HG02571 (cell line): Measurements from ENCODE around the gene PFAS.

Source experiments
- ATAC-seq: cut with Tn5 transposase; IDR thresholded peaks from one replicate; pipeline ENCODE4 v1.9.1; 2021; ENCODE audit warnings: mild to moderate bottlenecking, moderate library complexity; ENCODE audit not compliant: unreplicated experiment

PFAS gene

DNA sequence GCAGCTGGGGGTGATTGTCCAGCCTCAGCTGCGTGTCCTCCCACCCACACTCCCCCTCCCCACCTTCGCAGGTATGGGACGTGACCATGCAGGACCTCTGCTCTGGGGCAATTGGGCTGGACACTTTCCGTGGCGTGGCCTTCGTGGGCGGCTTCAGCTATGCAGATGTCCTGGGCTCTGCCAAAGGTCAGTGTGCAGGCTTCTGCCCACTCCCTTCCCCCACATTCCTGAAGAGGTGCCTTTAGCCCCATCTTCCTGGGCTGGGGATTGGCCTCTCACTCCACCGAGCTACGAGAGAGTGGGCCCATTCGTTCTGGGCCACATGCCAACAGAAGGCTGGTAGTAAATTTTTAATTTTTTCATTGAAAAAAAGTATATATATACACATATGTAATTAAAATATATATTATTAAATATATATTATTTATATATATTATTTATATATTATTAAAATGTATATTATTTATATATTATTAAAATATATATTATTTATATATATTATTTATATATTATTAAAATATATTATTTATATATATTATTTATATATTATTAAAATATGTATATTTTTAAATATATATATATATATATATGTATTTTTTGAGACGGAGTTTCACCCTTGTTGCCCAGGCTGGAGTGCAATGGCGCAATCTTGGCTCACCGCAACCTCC is 18.5 kb downstream of the PFAS start:
- ATAC-seq: no peak

DNA sequence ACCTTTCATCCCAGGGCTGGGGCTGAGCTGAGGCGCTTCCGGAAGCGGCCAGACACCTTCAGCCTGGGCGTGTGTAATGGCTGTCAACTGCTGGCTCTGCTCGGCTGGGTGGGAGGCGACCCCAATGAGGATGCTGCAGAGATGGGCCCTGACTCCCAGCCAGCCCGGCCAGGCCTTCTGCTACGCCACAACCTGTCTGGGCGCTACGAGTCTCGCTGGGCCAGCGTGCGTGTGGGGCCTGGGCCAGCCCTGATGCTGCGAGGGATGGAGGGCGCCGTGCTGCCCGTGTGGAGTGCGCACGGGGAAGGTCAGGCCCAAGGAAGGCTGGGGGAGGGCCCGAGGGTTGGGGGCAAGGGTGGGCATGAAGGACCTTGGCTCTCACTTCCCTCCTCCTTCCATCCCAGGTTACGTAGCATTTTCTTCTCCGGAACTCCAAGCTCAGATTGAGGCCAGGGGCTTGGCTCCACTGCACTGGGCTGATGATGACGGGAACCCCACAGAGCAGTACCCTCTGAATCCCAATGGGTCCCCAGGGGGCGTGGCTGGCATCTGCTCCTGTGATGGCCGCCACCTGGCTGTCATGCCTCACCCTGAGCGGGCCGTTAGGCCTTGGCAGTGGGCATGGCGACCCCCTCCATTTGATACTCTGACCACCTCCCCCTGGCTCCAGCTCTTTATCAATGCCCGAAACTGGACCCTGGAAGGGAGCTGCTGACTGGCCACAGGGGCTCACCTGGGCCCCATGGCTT is 19.6 kb downstream of the PFAS start:
- no peak for ATAC-seq

DNA sequence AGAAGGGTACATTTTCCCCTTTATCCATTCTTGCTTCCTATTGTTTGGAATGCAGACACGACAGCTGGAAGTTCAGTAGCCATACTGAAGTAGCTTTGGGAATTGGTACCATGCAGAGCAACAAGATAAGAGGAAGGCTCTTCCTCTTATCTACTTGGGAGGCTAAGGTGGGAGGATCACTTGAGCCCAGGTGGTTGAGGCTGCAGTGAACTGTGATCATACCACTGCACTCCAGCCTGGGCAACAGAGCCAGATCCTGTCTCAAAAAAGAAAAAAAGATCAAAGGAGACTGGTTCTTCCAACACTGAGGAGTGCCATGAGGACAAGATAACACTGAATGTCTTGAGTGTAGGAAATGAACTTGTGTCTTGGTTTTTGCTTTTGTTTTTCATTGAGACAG is 23.3 kb downstream of the PFAS start:
- no peak for ATAC-seq

GRCh38 chr17:8273884-8274444 is 24.9 kb downstream of the PFAS start:
- no peak for ATAC-seq

- ATAC-seq: no peak
Measured at GRCh38 chr17:8274816-8275215, 25.7 kb downstream of the PFAS start.

- no peak for ATAC-seq
Measured at GRCh38 chr17:8275421-8276290, 26.6 kb downstream of the PFAS start.

DNA sequence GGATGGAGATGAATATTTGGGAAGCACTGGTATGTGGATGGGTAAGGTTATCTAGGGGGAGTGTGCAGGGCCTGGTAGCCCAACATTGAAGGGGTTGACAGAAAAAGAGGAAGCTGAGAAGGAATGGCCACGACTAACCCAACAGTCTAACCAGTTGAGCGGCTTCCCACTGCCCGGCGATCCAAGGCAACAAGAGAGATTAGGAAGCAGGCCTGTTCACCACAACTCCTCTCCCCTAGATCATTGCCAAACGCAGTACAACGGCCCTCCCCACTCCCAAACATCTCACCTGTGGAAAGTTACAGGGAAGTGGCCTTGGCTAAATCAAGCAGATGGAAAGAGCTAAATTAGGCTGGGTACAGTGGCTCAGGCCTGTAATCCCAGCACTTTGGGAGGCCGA is 28.2 kb downstream of the PFAS start:
- no peak for ATAC-seq

- no peak for ATAC-seq
Measured at GRCh38 chr17:8282345-8282744, 33.3 kb downstream of the PFAS start.

DNA sequence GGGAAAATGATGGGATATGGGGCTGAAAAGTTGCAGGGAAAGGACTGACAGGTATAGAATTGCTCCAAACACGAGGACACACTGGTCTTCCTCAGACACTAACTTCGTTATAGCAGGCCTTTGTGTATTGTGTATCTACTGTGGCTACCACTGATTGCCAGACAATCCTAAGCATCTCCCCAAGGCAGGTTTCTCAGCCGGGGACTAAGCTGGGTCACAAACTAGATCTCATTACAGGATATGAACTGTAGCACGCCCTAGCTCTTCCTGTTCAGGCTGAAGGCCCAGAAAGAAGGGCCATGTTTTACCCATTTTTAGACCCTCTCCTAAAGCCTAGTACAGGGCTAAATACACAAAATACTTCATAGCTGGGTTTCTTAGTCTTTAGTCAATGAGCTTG is 34.3 kb downstream of the PFAS start:
- no peak for ATAC-seq

- ATAC-seq: no peak
Measured at GRCh38 chr17:8284126-8284525, 35.0 kb downstream of the PFAS start.

DNA sequence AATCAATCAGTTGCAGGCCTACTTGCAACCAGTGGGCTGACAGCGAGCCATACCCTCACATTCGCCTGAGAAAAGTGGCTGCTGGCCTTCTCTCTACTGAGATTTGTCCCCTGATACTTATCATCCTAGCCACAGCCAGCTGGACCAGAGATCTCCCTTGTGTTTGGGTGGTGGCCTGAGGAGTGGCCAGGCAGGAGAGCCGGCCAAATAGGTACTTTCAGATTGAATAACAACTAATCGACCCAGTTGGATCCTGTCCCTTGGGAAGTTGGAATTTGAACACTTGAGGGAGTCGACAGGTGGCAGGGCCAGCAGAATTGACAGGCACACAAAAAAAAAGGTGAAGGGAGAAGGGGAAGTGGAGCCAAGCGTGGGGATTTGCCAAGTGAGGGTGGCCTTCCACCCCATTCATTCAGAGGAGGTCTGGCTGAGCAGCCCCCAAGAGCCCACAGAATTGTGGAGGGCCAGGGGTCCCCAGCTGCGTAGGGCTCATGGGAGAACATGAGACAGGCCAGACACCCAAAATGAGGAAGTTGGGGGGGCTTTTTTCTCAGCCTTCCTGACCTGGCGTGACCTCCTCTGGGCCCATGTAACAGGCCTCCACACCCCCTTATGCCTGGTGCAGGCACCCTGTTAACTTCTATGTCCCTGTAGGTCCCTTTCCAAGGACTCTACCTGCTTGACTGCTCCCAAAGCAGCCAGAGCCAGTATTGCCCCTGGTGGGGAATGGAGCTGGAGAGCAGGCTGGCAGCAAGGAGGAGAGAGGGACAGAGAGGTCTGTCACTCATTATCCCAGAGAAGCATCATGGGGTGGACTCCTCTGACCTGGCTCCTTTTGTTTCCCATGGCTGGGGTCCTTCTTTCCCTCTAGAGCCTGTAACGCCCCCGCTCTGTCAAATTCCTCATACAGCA is 36.4 kb downstream of the PFAS start:
- ATAC-seq: no peak

- ATAC-seq: no peak
Measured at GRCh38 chr17:8287651-8288335, 38.7 kb downstream of the PFAS start.

- peak; percentile 83 for ATAC-seq
Measured at GRCh38 chr17:8288336-8289102, 39.4 kb downstream of the PFAS start, which contains the start of gene RANGRF. Gene RANGRF (plus strand): TSS chr17:8288670. CDS start chr17:8288789, 119 bp downstream.

DNA sequence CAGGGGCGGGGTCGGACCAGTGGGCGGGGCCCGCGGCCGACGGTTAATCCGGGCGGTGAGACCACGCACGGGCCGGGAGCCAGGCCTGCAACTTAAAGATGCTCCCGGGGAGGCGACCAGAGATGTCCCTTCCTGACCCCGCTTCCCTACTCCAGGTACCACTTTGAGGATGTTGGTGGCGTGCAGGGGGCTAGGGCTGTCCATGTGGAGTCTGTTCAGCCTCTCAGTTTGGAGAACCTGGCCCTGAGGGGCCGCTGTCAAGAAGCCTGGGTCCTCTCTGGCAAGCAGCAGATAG is 40.0 kb downstream of the PFAS start:
- ATAC-seq: no peak

DNA sequence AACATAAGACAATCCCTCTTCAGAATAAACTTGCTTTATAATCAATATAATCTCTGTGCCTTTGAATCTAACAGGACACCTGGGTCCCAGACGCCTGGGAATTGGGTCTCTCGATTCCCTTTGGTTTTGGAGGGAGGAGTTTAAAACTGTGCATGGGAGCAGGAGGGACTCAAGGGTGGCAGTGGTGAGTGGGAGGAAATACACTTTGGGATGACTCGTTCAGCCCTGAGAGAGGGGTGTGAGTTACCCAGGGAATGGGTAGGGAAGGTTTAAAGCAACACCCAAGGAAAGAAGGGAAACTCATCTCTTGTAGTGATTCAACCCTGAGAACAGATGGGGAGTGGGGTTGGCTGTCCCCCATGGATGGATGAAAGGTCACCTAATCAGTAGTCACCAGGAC is 41.0 kb downstream of the PFAS start:
- ATAC-seq: no peak

- no peak for ATAC-seq
Measured at GRCh38 chr17:8292639-8293395, 43.7 kb downstream of the PFAS start.

GRCh38 chr17:8294361-8294760 is 45.3 kb downstream of the PFAS start:
- no peak for ATAC-seq

DNA sequence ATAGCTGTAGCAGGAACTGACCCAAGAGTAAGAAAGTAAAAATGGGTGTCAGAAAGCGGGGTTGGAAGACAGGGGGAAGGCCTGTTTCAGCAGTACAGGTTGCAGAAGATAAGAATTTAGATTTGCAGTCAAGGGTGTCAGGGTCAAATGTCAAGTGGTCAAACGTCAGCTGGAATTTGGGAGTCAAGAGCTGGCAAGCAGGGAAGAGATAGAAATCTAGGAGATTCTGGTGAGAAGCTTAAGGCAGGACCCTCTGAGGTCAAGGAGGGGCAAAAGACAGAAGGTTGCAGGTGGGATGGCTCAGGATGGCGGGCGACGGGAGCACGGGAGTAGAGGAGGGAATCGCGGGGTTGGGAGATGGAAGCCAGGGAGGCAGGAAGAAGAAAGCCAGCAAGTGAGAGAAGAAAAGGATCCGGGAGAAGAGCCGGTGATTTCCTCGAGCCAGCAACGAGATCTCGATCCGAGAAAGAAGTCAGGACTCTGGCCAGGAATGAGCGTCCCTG is 45.8 kb downstream of the PFAS start:
- no peak for ATAC-seq
